ENCODE data around the gene UBAC2. TPM values are rescaled to one million over a fixed set of nuclear protein-coding genes. Genes with fewer than 3 reads are reported as not detected.

UBAC2 gene
- total and polyA plus RNA-seq, 2 of the 8 experiments (the other 6 are each of a cell fraction or from before 2014, with no cell fraction given) = 75.9 to 76.9 TPM

GRCh38 chr13:99421271-99421670, 220.6 kb downstream of the UBAC2 start:
- CTCF ChIA-PET (ENCODE audit: partially characterized antibody) = interaction anchor here (1.0 to 8.0 kb wide), 6 partner anchors 14 to 245 kb away, joined by 3 to 64 read pairs (median 3); no protein-coding TSS in a partner anchor
- FAIRE-seq = no peak
- no peak overlapping the region for H3K27ac ChIP-seq (ENCODE audit: low read depth, low read length)
- no peak for TF ChIP-seq CEBPB (IDR thresholded peaks at IDR 0.05; ENCODE audit: low read depth, low read length)
- TF ChIP-seq PHF8 (conservative IDR thresholded peaks at IDR 0.05; ENCODE audit: low read depth, low read length) = no peak

More at GRCh38 chr13:99421271-99421670, 220.6 kb downstream of the UBAC2 start:
- Histone ChIP-seq H2BK5ac (ENCODE audit: low read depth, low read length) (no peak overlapping the region), H2BK120ac (replicated peaks; ENCODE audit: low read depth, low read length) (no peak overlapping the region), H3K14ac (ENCODE audit: insufficient read length) (no peak overlapping the region), H3K56ac (replicated peaks; ENCODE audit: insufficient read length, low read depth, low read length) (no peak overlapping the region), H4K91ac (replicated peaks; ENCODE audit: insufficient read length, low read length) (no peak overlapping the region), H3K9ac (replicated peaks in 1 of 4; ENCODE audit: extremely low read depth in 1 of 4, low read depth in 3 of 4, low read length in 3 of 4) (no peak overlapping the region), H4K5ac (ENCODE audit: insufficient read length, low read depth, low read length) (no peak overlapping the region), H3K4me2 (ENCODE audit: insufficient read depth in 1 of 2, low read depth in 2 of 2, low read length in 2 of 2) (no peak overlapping the region), H3K23me2 (ENCODE audit: low read depth, low read length) (no peaks in the 10 kb centered on the region), H4K20me1 (replicated peaks in 1 of 2; ENCODE audit: control insufficient read depth in 1 of 2, insufficient read depth in 2 of 2, low read length in 2 of 2) (no peaks in the 10 kb centered on the region), H2AFZ (ENCODE audit: low read length) (no peak overlapping the region), H3K23ac (ENCODE audit: insufficient read length) (no peak overlapping the region), H3K9me3 (ENCODE audit: insufficient read depth in 2 of 2, low read depth in 1 of 2, low read length in 1 of 2) (no peaks in the 10 kb centered on the region), H2BK15ac (ENCODE audit: low read length) (0 out of 2 replicates have a peak overlapping the region, but pooled peaks have one; percentile 16), H3K4me1 (replicated peaks in 1 of 4; ENCODE audit: control insufficient read depth in 3 of 4, insufficient read depth in 4 of 4, low read length in 3 of 4) (peaks cover 0 to 13% (median 9%) of the 10 kb centered on the region in 4 experiments; a peak in 5 of 7 replicates), H3K18ac (ENCODE audit: extremely low read depth, low read length) (no peak overlapping the region), H3K79me2 (ENCODE audit: control insufficient read depth in 1 of 2, insufficient read depth in 2 of 2, low read length in 2 of 2) (no peaks in the 10 kb centered on the region), H2AK5ac (ENCODE audit: low read depth, low read length) (no peak overlapping the region), H3K4ac (replicated peaks; ENCODE audit: insufficient read length, low read depth, low read length) (no peak overlapping the region), H3K27me3 (replicated peaks in 1 of 4; ENCODE audit: control insufficient read depth in 3 of 4, extremely low read depth in 1 of 4, insufficient read depth in 3 of 4, low read length in 3 of 4) (no peaks in the 10 kb centered on the region), H2BK20ac (ENCODE audit: low read length) (no peak overlapping the region), H3K36me3 (ENCODE audit: control insufficient read depth in 2 of 4, insufficient read depth in 4 of 4, low read length in 3 of 4) (no peaks in the 10 kb centered on the region), H2BK12ac (ENCODE audit: low read depth, low read length) (no peak overlapping the region), H3K79me1 (ENCODE audit: low read depth, low read length) (no peaks in the 10 kb centered on the region), H3K4me3 (ENCODE audit: extremely low read depth in 1 of 4, insufficient read depth in 2 of 4, low read depth in 3 of 4, low read length in 4 of 4) (no peak overlapping the region), H4K8ac (ENCODE audit: extremely low read depth, insufficient read depth, low read length) (no peak overlapping the region)
- POLR2A ChIA-PET (ENCODE audit: partially characterized antibody) = interaction anchor here (1.3 kb wide), 1 partner anchor 51 kb away, joined by 3 read pairs; no protein-coding TSS in a partner anchor
- 96% methylated on average over 5 of the region's 10 CpGs; no CpG with 5 or more reads in 1 of the 2 experiments for WGBS, 2 experiments (ENCODE audit: extremely low coverage in 1 of 2, insufficient coverage in 1 of 2, insufficient read length in 1 of 2, insufficient replicate concordance in 2 of 2, low coverage in 1 of 2, low lambda C conversion rate in 2 of 2, missing lambda C conversion rate in 1 of 2)
- DNase-seq (ENCODE audit: low read depth in 1 of 2, low spot score in 2 of 2) = no peak
